Limb (tissue), 2 donors: Measurements from ENCODE around the gene PSMD13.
"Not testable (repeated sequence)": the region's sequence is repeated elsewhere in the genome, so short reads cannot be mapped to it uniquely, and the experiment has no call there.

ENCODE experiments used
- DNase-seq, 2 donors: peaks; one replicate each; pipeline ENCODE4 v3.0.0-alpha.2; 2016; ENCODE audit errors: extremely low spot score in 2 of 2

Gene PSMD13

GRCh38 chr11:217704-218103 is 19.1 kb upstream of the PSMD13 start:
- DNase-seq, result no peak

- no peak for DNase-seq
Measured at GRCh38 chr11:218815-219593, 17.8 kb upstream of the PSMD13 start.

- DNase-seq, result not testable (repeated sequence)
Measured at GRCh38 chr11:220641-221215, 16.0 kb upstream of the PSMD13 start.

GRCh38 chr11:221539-221938 is 15.2 kb upstream of the PSMD13 start:
- DNase-seq, result no peak

GRCh38 chr11:221998-222789 is 14.6 kb upstream of the PSMD13 start:
- no peak for DNase-seq

- DNase-seq, result no peak
Measured at GRCh38 chr11:223026-223789, 13.6 kb upstream of the PSMD13 start.

- no peak for DNase-seq
Measured at GRCh38 chr11:223884-224283, 12.9 kb upstream of the PSMD13 start.

GRCh38 chr11:224424-224823 is 12.4 kb upstream of the PSMD13 start:
- no peak for DNase-seq

- DNase-seq, result no peak
Measured at GRCh38 chr11:225734-226453, 10.9 kb upstream of the PSMD13 start.

GRCh38 chr11:227824-228379 is 8.9 kb upstream of the PSMD13 start:
- no peak for DNase-seq

GRCh38 chr11:230431-230830 is 6.3 kb upstream of the PSMD13 start:
- DNase-seq, result no peak

- no peak for DNase-seq
Measured at GRCh38 chr11:232783-233565, 3.8 kb upstream of the PSMD13 start.

GRCh38 chr11:235180-235579 is 1.6 kb upstream of the PSMD13 start:
- DNase-seq, result no peak

GRCh38 chr11:235609-235996 is 1.2 kb upstream of the PSMD13 start:
- DNase-seq, result no peak

GRCh38 chr11:235997-236773 is 591 bp upstream of the PSMD13 start, which contains the start of gene SIRT3:
TSS of gene SIRT3 (minus strand) at chr11:236342. CDS start at chr11:236328, 14 bp downstream.
- DNase-seq, result peak; percentile 90 to 94

GRCh38 chr11:238346-238745 is 1.6 kb downstream of the PSMD13 start:
- DNase-seq, result not testable (repeated sequence)

GRCh38 chr11:240315-240714 is 3.5 kb downstream of the PSMD13 start:
- DNase-seq, result no peak

GRCh38 chr11:241634-242033 is 4.9 kb downstream of the PSMD13 start:
- no peak for DNase-seq

GRCh38 chr11:244376-244775 is 7.6 kb downstream of the PSMD13 start:
- DNase-seq, result no peak
